PFSK-1 (cell line): ENCODE measurements around the gene DEGS2.

Experiments used
- FOXP2 ChIP-seq: optimal IDR thresholded peaks from 2 replicates; pipeline ENCODE3; 2011; ENCODE audit warnings: borderline replicate concordance, control low read depth, inconsistent platforms; ENCODE audit not compliant: insufficient read depth; ENCODE audit errors: extremely low read length, extremely low read depth
- POLR2AphosphoS5 ChIP-seq: IDR thresholded peaks from 2 replicates; pipeline ENCODE4 v1.6.1; 2012; ENCODE audit warnings: low read depth, mild to moderate bottlenecking, control low read depth, low read length, moderate library complexity
- SIN3A ChIP-seq: IDR thresholded peaks from 2 replicates; pipeline ENCODE4 v1.6.1; 2012; ENCODE audit warnings: mild to moderate bottlenecking, low read length, moderate library complexity, borderline replicate concordance; ENCODE audit not compliant: insufficient read depth
- TAF1 ChIP-seq: IDR thresholded peaks from 2 replicates; pipeline ENCODE4 v1.6.1; 2012; ENCODE audit warnings: low read length, control low read depth, borderline replicate concordance; ENCODE audit not compliant: insufficient read depth
- TF ChIP-seq, protein P1 (sequence below), 2 experiments: IDR thresholded peaks; 2 replicates each; pipeline versions ENCODE4 v1.6.1 to v1.8.0; 2011 to 2012; ENCODE audit warnings: low read depth in 2 of 2, low read length in 2 of 2, control low read depth in 1 of 2, inconsistent platforms in 1 of 2, mild to moderate bottlenecking in 1 of 2, moderate library complexity in 1 of 2; ENCODE audit not compliant: insufficient read depth in 1 of 2

Gene DEGS2

GRCh38 chr14:100192672-100193416 is 33.4 kb upstream of the DEGS2 start:
- TF ChIP-seq SIN3A (no peak), POLR2AphosphoS5 (0 out of 2 replicates have a peak, but pooled peaks have one; percentile 33), FOXP2 (peak; percentile 51), TAF1 (no peak)

DNA sequence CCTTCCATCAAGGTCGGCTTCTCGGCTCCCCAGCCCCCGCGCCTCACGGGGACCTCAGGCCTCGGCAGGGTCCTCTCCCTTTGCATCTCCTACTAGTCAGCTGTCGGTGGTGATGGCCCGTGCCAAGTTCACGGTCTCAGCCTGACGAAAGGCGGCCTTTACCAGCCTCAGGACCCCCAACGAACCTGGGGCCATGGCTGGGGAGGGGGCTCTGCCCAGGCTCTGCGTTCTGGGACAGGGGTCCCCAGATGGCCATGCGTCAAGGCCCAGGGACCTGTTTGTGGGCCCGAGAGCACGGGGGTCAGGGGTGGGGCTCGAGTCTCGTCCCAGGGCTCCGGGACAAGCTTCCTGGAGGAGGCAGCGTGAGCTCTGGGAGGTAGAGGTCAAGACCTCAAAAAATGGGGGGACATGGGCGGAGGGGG is 32.8 kb upstream of the DEGS2 start:
- TF ChIP-seq SIN3A (no peak), POLR2AphosphoS5 (no peak), FOXP2 (no peak), TAF1 (no peak)
- TF ChIP-seq, protein P1, sequence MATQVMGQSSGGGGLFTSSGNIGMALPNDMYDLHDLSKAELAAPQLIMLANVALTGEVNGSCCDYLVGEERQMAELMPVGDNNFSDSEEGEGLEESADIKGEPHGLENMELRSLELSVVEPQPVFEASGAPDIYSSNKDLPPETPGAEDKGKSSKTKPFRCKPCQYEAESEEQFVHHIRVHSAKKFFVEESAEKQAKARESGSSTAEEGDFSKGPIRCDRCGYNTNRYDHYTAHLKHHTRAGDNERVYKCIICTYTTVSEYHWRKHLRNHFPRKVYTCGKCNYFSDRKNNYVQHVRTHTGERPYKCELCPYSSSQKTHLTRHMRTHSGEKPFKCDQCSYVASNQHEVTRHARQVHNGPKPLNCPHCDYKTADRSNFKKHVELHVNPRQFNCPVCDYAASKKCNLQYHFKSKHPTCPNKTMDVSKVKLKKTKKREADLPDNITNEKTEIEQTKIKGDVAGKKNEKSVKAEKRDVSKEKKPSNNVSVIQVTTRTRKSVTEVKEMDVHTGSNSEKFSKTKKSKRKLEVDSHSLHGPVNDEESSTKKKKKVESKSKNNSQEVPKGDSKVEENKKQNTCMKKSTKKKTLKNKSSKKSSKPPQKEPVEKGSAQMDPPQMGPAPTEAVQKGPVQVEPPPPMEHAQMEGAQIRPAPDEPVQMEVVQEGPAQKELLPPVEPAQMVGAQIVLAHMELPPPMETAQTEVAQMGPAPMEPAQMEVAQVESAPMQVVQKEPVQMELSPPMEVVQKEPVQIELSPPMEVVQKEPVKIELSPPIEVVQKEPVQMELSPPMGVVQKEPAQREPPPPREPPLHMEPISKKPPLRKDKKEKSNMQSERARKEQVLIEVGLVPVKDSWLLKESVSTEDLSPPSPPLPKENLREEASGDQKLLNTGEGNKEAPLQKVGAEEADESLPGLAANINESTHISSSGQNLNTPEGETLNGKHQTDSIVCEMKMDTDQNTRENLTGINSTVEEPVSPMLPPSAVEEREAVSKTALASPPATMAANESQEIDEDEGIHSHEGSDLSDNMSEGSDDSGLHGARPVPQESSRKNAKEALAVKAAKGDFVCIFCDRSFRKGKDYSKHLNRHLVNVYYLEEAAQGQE (IDR thresholded peaks at IDR 0.05; ENCODE audit: insufficient read depth in 1 of 2, low read depth in 2 of 2, low read length in 2 of 2), result no peak

GRCh38 chr14:100191584-100192249 is 32.3 kb upstream of the DEGS2 start:
- no peak for TF ChIP-seq POLR2AphosphoS5
- TF ChIP-seq SIN3A, result no peak
- no peak for TF ChIP-seq FOXP2
- TF ChIP-seq, protein P1 (IDR thresholded peaks at IDR 0.05; ENCODE audit: insufficient read depth in 1 of 2, low read depth in 2 of 2, low read length in 2 of 2), result no peak
- TF ChIP-seq TAF1, result no peak

DNA sequence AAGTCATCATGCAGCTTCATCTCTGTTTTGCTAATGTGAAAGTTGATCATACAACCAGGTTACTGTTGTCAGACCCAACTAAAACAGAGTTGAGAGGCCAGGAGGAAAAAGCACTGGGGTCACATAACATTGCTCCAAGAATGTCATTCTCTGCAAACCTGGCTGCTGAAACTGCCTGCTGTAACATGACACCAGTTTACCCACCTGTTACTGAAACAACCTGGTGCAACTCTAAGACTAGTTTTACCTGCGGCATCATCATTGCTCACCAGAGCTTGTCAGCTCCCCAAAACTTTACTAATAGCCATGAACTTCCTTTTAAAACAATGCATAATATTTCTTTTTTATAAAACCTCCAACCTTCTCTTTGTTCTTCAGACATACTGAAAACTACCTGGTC is 30.7 kb upstream of the DEGS2 start:
- TF ChIP-seq FOXP2 (no peak), SIN3A (no peak), POLR2AphosphoS5 (no peak), TAF1 (no peak)
- TF ChIP-seq, protein P1 (IDR thresholded peaks at IDR 0.05; ENCODE audit: insufficient read depth in 1 of 2, low read depth in 2 of 2, low read length in 2 of 2), result no peak

DNA sequence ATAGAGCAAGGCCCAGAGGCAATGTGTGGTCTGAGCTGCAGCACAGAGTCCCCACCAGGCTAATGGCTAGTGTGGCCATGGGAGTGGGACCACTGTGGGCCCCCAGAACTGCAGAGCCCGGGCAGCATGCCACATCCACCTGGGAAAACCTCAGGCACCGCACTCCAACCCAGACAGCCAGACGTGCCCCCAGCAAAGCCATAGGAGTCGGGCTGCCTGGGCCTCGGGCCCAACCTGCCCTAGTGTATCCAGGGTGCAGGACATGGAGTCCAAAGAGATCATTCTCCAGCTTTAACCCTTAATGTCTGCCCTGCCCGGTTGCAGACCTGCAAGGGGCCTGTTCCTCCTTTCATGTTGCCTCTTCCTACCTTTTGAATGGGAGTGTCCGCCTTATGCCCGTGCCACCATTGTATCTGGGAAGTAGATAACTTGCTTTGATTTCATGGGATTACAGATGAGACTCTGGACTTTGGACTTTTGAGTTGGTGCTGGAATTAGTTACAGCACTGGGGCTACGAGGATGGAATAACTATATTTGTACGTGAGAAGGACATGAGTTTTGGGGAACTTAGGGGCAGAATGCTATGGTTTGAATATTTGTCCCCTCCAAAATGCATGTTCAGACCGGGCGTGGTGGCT is 29.1 kb upstream of the DEGS2 start:
- TF ChIP-seq, protein P1 (IDR thresholded peaks at IDR 0.05; ENCODE audit: insufficient read depth in 1 of 2, low read depth in 2 of 2, low read length in 2 of 2), result no peak
- TF ChIP-seq TAF1 (no peak), POLR2AphosphoS5 (no peak), SIN3A (no peak), FOXP2 (no peak)
